22Rv1 (cell line): ENCODE results near the gene CLMN.

Experiments
- H3K27ac ChIP-seq: fragments of 450-650 bp; 2 replicates; pipeline ENCODE4 v1.5.1; 2017
- CTCF ChIP-seq: fragments of 450-650 bp; IDR thresholded peaks from 2 replicates; pipeline ENCODE4 v1.5.1; 2017; ENCODE audit warnings: mild to moderate bottlenecking
- ZFX ChIP-seq: fragments of 450-650 bp; IDR thresholded peaks from 2 replicates; pipeline ENCODE4 v1.6.1; 2017; ENCODE audit warnings: antibody characterized with exemption, borderline replicate concordance

Gene CLMN

GRCh38 chr14:95341564-95341963 is 21.9 kb upstream of the CLMN start:
- no peak for TF ChIP-seq CTCF
- TF ChIP-seq ZFX: no peak
- peak overlapping the region; percentile 99 for H3K27ac ChIP-seq

- peak overlapping the region; percentile 99 for H3K27ac ChIP-seq
- TF ChIP-seq CTCF (no peak), ZFX (no peak)
Measured at GRCh38 chr14:95341115-95341514, 21.4 kb upstream of the CLMN start.

- H3K27ac ChIP-seq: peak overlapping the region; percentile 99
- TF ChIP-seq CTCF: no peak
- TF ChIP-seq ZFX: no peak
Measured at GRCh38 chr14:95340201-95340697, 20.5 kb upstream of the CLMN start.

GRCh38 chr14:95339301-95339865 is 19.7 kb upstream of the CLMN start:
- peak overlapping the region; percentile 99 for H3K27ac ChIP-seq

GRCh38 chr14:95338436-95338835 is 18.7 kb upstream of the CLMN start:
- TF ChIP-seq CTCF (no peak), ZFX (no peak)
- H3K27ac ChIP-seq: peak overlapping the region; percentile 99

More at GRCh38 chr14:95339301-95339865, 19.7 kb upstream of the CLMN start:
- TF ChIP-seq CTCF (no peak), ZFX (no peak)

GRCh38 chr14:95337041-95337595 is 17.4 kb upstream of the CLMN start:
- H3K27ac ChIP-seq: peak overlapping the region; percentile 99
- TF ChIP-seq CTCF (no peak), ZFX (no peak)

- TF ChIP-seq ZFX (no peak), CTCF (no peak)
- H3K27ac ChIP-seq: no peak overlapping the region; the same call in 1 of the 2 replicates
Measured at GRCh38 chr14:95336192-95336760, 16.6 kb upstream of the CLMN start.
